22Rv1 (cell line): ENCODE results near the gene SH2D5.
"Not testable (repeated sequence)": the region's sequence is repeated elsewhere in the genome, so short reads cannot be mapped to it uniquely, and the experiment has no call there.

ENCODE experiments used
- H3K27ac ChIP-seq: fragments of 450-650 bp; 2 replicates; pipeline ENCODE4 v1.5.1; 2017
- CTCF ChIP-seq: fragments of 450-650 bp; IDR thresholded peaks from 2 replicates; pipeline ENCODE4 v1.5.1; 2017; ENCODE audit warnings: mild to moderate bottlenecking
- ZFX ChIP-seq: fragments of 450-650 bp; IDR thresholded peaks from 2 replicates; pipeline ENCODE4 v1.6.1; 2017; ENCODE audit warnings: antibody characterized with exemption, borderline replicate concordance

Gene SH2D5

GRCh38 chr1:20684651-20685050 lies 47.9 kb downstream of the SH2D5 start:
- no peak overlapping the region for H3K27ac ChIP-seq
- no peak for TF ChIP-seq CTCF
- TF ChIP-seq ZFX: no peak

- H3K27ac ChIP-seq: no peak overlapping the region
- TF ChIP-seq ZFX (no peak), CTCF (no peak)
Measured at GRCh38 chr1:20684050-20684620, 48.4 kb downstream of the SH2D5 start.

- TF ChIP-seq ZFX (no peak), CTCF (no peak)
Measured at GRCh38 chr1:20683614-20684013, 48.9 kb downstream of the SH2D5 start.

GRCh38 chr1:20682571-20683236 lies 49.8 kb downstream of the SH2D5 start:
- TF ChIP-seq ZFX: no peak
- no peak for TF ChIP-seq CTCF
- no peak overlapping the region for H3K27ac ChIP-seq

More at GRCh38 chr1:20683614-20684013, 48.9 kb downstream of the SH2D5 start:
- H3K27ac ChIP-seq: no peak overlapping the region

- H3K27ac ChIP-seq: no peak overlapping the region
- TF ChIP-seq ZFX (no peak), CTCF (no peak)
Measured at GRCh38 chr1:20681999-20682398, 50.5 kb downstream of the SH2D5 start.

- H3K27ac ChIP-seq: no peak overlapping the region
- TF ChIP-seq ZFX: no peak
Measured at GRCh38 chr1:20680269-20680668, 52.2 kb downstream of the SH2D5 start.

- TF ChIP-seq ZFX: no peak
- no peak for TF ChIP-seq CTCF
- H3K27ac ChIP-seq: no peak overlapping the region
Measured at GRCh38 chr1:20678599-20678998, 53.9 kb downstream of the SH2D5 start.

- H3K27ac ChIP-seq: not testable (repeated sequence)
Measured at GRCh38 chr1:20673626-20674025, 58.9 kb downstream of the SH2D5 start.
